Kidney epithelial cell (primary cell): Measurements from ENCODE around the gene HOATZ. TPM values are rescaled to one million over a fixed set of nuclear protein-coding genes. Genes with fewer than 3 reads are reported as not detected.

Experiments used
- DNase-seq: peaks from one replicate; pipeline ENCODE4 v3.0.0-alpha.2; 2010; ENCODE audit warnings: low read depth
- H3K27me3 ChIP-seq: 2 replicates; pipeline ENCODE4 v1.6.0; 2011; ENCODE audit warnings: low read length; ENCODE audit not compliant: control insufficient read depth, insufficient read depth
- H3K36me3 ChIP-seq: 2 replicates; pipeline ENCODE4 v1.5.1; 2011; ENCODE audit warnings: low read length; ENCODE audit not compliant: control insufficient read depth, insufficient read depth
- H3K4me3 ChIP-seq: 2 replicates; pipeline ENCODE4 v1.5.1; 2011; ENCODE audit warnings: low read depth, mild to moderate bottlenecking, control low read depth, low read length
- CTCF ChIP-seq: IDR thresholded peaks from 2 replicates; pipeline ENCODE4 v1.5.1; 2011; ENCODE audit warnings: mild to moderate bottlenecking, moderate library complexity, low read length, control low read depth, inconsistent platforms; ENCODE audit not compliant: insufficient read depth, poor library complexity, severe bottlenecking
- total RNA-seq: library from RNA; depleted of rRNA; stranded (reverse); fragments of >200 nt; gene quantifications from 2 replicates; pipeline ENCODE4 v1.2.3, GENCODE V29; 2015

The HOATZ gene
- total RNA-seq, 1 donor from 2014 or later, result not detected

- TF ChIP-seq CTCF, result no peak
- H3K27me3 ChIP-seq, result no peaks in the 10 kb centered on the region
- DNase-seq, result no peak
- no peaks in the 10 kb centered on the region for H3K36me3 ChIP-seq
- H3K4me3 ChIP-seq, result no peak overlapping the region
Observed at GRCh38 chr11:111585371-111585770, 70.8 kb downstream of the HOATZ start.

DNA sequence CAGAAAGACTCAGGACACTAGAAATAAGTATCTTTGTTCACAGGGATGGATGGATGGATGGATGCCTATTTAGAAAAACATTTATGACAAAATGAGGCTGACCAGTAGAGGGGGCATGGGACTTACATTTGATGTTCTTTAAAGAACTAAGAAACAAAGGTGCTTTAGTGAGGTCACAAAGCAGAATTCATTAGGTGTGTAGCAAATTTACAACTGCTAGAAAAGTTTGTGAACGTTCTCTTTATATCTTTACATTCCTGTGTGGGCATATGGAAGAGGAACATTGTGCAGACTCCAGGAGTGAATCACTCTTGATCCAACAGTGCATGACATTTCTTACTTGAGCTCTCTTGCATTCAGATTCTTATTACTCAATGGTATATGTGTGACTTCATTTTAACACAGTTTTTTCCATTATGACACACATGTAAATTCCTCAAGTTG lies 71.8 kb downstream of the HOATZ start:
- Histone ChIP-seq H3K36me3 (no peaks in the 10 kb centered on the region), H3K27me3 (no peaks in the 10 kb centered on the region), H3K4me3 (no peak overlapping the region)
- TF ChIP-seq CTCF, result peak; percentile 60
- DNase-seq, result no peak

Other genes with a start within 250 kb of the HOATZ start
- 0.25 TPM in 1 of 2 replicates, not detected in the other for gene POU2AF3, start 216.2 kb upstream of the HOATZ start, total RNA-seq
- gene POU2AF1, start 135.5 kb upstream of the HOATZ start, total RNA-seq, result not detected in 2 replicates
- gene BTG4, start 2.4 kb upstream of the HOATZ start, total RNA-seq, result 0.08 TPM in 1 of 2 replicates, not detected in the other
- gene LAYN, start 25.9 kb downstream of the HOATZ start, total RNA-seq, result 28.7 and 29.1 TPM in 2 replicates
- gene SIK2, start 87.7 kb downstream of the HOATZ start, total RNA-seq, result 10.1 and 12.0 TPM in 2 replicates